Measurements from ENCODE around the gene GALNT2. TPM values are rescaled to one million over a fixed set of nuclear protein-coding genes. Genes with fewer than 3 reads are reported as not detected.

GALNT2 gene
- total and polyA plus RNA-seq, 10 of the 15 experiments (the other 5 are each of a cell fraction or from before 2014, with no cell fraction given): 0.52 to 27.7 (median 16.3) TPM

- TF ChIP-seq CUX1 (IDR thresholded peaks at IDR 0.05; ENCODE audit: insufficient replicate concordance, low read depth, low read length) (no peak), HCFC1 (IDR thresholded peaks at IDR 0.05; ENCODE audit: low read length) (no peak), POLR2AphosphoS5 (IDR thresholded peaks at IDR 0.05; ENCODE audit: low read length) (no peak), NFXL1 (IDR thresholded peaks at IDR 0.05; ENCODE audit: borderline replicate concordance) (no peak), YBX1 (IDR thresholded peaks at IDR 0.05) (no peak), PBX3 (IDR thresholded peaks at IDR 0.05; ENCODE audit: insufficient replicate concordance, low read depth, low read length) (no peak), PML (IDR thresholded peaks at IDR 0.05; ENCODE audit: low read length) (no peak), MEF2B (IDR thresholded peaks at IDR 0.05; ENCODE audit: partially characterized antibody, poor library complexity, severe bottlenecking) (no peak), ASH2L (IDR thresholded peaks at IDR 0.05; ENCODE audit: borderline replicate concordance, low read depth) (no peak), SUPT20H (IDR thresholded peaks at IDR 0.05; ENCODE audit: borderline replicate concordance, control insufficient read depth, low read depth, low read length) (no peak)
These were observed 40.5 kb upstream of the GALNT2 start (continued) for GRCh38 chr1:230026572-230026971.
